Hematopoietic multipotent progenitor cell treated with erythropoietin and hydrocortisone succinate and interleukin-3 and kit ligand, for 4 days (in vitro differentiated cells): Measurements from ENCODE around the gene TARBP1.
"Not testable (repeated sequence)": the region's sequence is repeated elsewhere in the genome, so short reads cannot be mapped to it uniquely, and the experiment has no call there.

Experiments
- DNase-seq: peaks from one replicate; pipeline ENCODE4 v3.0.0-alpha.2; 2015

Gene TARBP1

GRCh38 chr1:234381699-234382555 is 97.1 kb downstream of the TARBP1 start:
- DNase-seq: no peak

DNA sequence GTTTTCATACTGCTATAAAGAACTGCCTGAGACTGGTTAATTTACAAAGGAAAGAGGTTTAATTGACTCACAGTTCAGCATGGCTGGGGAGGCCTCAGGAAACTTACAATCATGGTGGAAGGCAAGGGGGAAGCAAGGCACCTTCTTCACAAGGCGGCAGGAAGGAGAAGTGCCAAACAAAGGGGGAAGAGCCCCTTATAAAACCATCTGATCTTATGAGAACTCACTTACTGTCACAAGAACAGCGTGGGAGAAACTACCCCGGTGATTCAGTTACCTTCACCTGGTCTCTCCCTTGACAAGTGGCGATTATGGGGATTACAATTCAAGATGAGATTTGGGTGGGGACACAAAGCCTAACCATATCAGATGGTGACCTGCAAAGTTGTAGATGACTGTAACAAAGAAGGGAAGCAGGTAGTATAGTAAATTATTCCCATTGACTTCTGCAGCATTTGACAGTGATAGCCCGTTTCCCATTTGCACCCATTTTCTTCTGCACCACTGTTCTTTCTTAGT is 99.3 kb downstream of the TARBP1 start:
- DNase-seq: not testable (repeated sequence)

DNA sequence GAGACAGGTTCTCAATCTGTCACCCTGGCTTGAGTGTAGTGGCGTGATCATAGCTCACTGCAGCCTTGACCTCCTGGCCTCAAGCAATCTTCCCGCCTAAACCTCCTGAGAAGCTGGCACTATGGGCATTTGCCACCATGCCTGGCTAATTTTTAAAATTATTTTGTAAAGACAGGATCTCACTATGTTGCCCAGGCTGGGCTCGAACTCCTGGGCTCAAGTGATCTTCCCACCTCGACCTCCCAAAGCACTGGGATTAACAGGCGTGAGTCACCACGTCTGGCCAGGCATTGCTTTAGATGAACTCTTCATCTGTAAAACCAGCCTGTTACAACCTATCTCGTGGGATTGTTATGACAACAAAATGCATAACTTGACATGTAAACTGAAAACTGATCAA is 103.3 kb downstream of the TARBP1 start:
- DNase-seq: no peak

- no peak for DNase-seq
Observed at GRCh38 chr1:234373959-234374254, 105.1 kb downstream of the TARBP1 start.

DNA sequence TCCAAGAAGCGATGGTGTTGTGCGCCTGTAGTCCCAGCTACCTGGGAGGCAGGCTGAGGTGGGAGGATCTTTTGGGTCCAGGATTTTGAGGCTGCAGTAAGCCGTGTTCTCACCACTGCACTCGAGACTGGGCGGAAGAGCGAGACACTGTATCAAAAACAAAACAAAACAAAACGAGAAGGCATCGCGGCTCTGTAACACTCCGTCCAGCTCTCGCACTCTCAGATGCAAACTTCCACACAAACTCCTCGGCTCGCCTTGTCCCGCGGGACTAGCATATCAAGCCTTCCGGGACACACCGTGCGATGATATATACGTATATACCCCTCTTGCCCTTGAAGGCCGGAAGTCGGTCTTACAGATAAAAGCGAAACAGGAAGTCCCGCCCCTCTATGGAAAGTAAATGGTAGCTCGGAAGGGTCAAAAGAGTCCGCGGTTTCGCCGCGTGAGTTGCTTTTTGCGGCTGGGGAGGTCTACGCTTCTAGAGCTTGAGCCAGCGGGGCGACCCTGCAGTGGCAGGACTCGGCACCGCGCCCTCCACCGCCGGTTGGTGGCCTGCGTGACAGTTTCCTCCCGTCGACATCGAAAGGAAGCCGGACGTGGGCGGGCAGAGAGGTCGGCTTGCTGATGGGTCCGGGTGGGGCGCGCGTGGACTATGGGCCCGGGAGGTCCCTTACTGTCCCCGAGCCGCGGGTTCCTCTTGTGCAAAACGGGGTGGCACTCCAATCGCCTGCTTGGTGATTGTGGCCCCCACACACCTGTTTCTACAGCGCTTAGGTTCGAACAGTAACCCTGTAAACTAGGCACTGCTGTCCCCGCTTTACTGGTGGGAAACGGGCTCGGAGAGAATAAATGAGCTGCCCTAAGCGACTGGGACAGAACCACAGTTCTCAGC is 105.7 kb downstream of the TARBP1 start, which contains the start of gene COA6:
TSS of gene COA6 (plus strand) at position 393 of the 895 bp plus-strand sequence. CDS start at position 404, 11 bp downstream.
- DNase-seq: peak; percentile 99

- DNase-seq: peak; percentile 22
Observed at GRCh38 chr1:234372011-234372757, 106.8 kb downstream of the TARBP1 start.

DNA sequence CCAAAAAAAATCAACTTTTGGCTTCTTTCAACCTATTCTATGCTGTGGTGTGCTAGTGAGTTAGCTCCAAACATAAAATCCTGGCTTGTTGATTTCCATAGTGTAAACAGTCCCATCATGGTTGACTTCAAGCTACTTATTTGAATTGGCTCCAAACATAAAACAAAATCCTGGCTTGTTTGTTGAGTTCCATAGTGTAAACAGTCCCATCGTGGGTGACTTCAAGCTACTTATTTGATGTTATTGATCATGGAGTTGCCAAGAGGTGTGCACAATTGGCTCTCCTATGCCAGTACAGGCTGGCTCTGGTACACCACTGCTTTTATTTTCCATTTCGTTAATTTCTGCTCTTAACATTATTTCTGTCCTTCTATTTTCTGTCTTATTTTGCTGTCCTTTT is 107.6 kb downstream of the TARBP1 start:
- no peak for DNase-seq

- peak; percentile 62 for DNase-seq
Observed at GRCh38 chr1:234369784-234370183, 109.2 kb downstream of the TARBP1 start.

- DNase-seq: no peak
Observed at GRCh38 chr1:234369033-234369430, 109.9 kb downstream of the TARBP1 start.

GRCh38 chr1:234368320-234369032 is 110.5 kb downstream of the TARBP1 start:
- no peak for DNase-seq

- no peak for DNase-seq
Observed at GRCh38 chr1:234362558-234362957, 116.4 kb downstream of the TARBP1 start.

DNA sequence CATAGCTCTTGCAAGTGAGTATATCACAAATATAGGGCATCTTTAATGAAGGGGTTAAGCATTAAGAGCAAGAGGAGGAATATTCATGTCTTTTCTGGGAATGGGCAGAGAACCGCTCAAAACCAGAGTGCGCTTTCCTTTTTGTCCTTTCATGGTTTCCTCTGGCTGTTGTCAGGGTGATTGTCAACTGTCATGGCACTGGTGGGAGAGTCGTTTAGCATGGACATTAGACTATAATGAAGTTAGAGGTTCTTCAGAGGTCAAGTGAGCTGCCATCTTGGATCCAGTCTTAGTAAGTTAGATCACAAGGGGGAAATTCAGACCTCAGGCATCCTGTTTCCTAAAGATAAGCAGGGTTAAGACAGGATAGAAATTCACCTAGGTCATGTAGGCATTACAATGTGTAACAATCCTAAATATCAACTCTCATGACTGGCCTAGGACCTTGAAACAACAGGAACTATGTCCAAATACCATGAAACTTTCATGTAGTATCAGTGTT is 117.8 kb downstream of the TARBP1 start:
- DNase-seq: peak; percentile 49

DNA sequence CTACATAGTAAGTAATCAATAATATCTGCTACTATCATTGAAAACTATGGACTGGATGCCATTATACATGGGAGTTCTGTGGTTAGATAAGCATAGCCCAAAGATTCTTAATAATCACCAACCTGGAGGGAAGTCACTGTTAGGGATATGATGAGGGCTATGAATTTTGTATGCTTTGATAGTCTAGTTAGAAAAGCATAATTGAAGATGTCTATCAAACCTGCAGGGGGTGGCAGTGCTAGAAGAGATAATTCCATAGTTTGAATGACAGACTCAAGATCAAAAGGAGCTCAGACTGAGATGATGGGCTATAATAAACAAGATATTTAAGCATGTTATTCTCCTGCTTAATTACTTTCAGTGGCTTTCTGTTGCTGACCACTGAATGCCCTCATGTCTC is 121.1 kb downstream of the TARBP1 start:
- DNase-seq: no peak

DNA sequence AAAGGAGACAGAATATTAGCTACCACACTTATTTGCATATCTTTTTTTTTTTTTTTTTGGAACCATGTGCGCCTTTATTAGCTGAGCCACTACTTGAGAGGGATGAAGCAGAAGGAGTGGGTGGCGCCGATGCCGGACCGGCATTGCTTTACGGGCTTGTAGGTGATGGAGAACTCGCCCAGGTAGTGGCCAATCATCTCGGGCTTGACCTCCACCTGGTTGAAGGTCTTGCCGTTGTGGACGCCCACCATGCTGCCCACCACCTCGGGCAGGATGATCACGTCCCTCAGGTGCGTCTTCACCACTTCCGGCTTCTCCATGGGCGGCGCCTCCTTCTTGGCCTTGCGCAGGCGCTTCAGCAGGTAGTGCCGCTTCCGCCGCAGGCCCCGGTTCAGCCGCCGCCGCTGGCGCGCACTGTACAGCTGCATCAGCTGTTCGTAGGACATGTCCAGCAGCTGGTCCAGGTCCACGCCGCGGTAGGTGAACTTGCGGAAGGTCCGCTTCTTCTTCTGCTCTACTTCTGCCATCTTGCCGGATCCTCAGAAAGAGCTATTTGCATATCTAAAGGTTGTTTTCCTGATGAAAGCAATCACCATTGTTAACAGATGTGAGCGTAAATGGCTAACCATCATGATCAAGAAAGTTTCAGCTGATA is 122.2 kb downstream of the TARBP1 start:
- DNase-seq: peak; percentile 61

DNA sequence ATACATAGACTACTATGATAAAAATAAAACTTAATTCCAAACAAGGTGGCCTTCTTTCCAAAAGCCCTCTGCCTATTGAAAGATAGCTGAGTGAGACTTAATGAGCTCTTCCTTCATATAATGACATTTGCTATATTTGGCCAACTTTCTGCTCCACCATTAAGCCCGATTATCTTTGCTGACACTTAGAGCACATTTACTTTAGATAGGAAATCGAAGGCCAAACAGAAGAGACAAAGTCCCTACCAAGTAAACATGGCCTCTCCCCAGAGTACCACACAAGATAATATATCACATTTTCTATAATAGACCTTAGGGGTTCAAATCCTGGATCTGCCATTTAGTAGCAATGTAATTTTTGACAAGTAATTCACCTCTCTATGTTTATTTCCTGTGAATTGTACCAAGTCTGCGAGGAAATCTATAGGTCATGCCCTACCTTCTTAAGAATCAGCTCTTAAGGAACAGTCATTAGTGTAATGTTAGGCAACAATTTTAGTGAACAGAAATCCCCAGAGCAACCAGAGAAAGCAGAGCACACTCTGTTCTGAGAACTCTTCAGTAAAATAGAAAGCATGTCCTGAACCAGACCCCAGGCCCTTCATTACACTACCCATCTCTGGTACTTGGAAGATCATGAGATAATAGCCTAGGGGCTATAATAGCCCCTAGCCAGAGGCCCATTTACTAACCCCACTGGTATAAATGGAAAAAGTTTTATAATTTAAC is 123.0 kb downstream of the TARBP1 start:
- DNase-seq: no peak

GRCh38 chr1:234348964-234349363 is 130.0 kb downstream of the TARBP1 start:
- no peak for DNase-seq

DNA sequence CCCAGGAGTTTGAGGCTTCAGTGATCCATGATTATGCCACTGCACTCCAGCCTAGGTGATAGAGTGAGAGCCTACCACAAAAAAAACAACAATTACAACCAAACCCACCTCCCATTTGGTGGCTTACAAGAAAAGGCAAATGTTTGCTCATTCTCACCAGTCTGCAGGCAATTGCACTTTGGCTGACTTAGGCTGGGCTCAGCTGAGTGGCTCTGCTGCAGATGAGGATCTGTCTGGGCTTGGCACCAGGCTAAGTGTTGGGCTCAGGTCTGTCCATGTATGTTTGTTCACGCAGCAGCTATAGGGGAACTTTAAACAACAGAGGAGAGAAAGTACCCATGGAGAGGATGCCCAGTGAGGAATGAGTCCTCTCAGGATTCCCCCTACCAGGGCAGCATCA is 133.7 kb downstream of the TARBP1 start:
- DNase-seq: no peak

DNA sequence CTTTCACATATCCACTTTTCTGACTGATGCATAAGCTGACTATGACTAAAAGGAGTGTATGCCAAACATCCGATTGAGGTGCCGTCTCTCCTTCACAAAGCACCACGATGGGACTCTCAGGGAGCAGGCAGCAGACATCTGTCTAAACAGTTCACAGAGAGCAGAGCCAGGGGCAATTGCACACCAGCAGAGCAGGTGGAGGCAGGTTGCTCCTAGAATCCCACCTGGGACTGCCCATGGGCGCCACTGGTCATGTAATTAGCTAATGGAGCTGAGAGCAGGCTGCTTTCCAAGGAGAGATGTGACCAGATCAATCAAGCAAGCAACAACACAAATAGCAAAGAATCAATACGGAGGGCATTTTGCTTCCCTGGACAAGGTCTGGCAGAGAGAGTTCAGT is 136.2 kb downstream of the TARBP1 start:
- no peak for DNase-seq
